AG08396 (cell line): ENCODE measurements around the gene TMEM178A.
"Not testable (repeated sequence)": the region's sequence is repeated elsewhere in the genome, so short reads cannot be mapped to it uniquely, and the experiment has no call there.

Experiments
- DNase-seq: peaks from one replicate; pipeline ENCODE4 v3.0.0; 2012; ENCODE audit warnings: low spot score, mixed read lengths

TMEM178A gene

DNA sequence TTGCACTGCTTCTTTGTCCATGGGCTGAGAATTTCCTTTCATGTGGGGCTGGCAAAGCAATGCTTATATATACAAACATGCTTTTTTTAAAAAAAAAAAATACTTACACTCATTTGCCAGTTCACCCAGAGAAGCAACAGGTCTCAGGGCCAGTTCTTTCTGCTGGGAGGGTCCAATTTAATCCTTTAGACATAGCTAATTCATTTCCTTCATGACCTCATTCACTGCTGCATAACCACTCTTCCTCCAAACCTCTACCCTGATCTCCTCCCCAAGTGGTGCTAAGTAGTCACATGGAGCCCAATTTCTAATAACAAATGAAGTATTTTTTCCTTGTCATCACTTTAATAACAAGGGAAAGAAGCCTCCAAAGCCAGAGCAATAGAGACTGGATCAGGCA, 17.1 kb upstream of the TMEM178A start:
- no peak for DNase-seq

DNA sequence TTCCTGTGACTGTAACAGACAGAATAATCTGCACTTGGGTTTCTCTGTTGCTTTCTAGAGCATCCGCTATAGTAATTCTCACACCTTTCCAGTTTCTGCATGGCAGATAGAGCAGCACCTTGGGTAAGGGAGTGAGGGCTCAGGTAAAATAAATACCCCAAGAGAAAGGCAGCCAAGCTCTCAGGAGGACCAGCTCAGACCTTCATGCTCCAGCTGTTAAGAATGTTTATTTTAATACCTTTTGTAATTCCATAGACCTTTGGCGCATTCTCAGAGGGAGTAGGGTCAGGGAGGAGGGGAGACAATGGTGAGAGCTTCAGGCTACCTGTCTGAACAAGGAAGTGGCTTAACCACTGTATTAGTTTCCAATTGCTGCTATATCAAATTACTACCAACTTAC, 16.2 kb upstream of the TMEM178A start:
- no peak for DNase-seq

DNA sequence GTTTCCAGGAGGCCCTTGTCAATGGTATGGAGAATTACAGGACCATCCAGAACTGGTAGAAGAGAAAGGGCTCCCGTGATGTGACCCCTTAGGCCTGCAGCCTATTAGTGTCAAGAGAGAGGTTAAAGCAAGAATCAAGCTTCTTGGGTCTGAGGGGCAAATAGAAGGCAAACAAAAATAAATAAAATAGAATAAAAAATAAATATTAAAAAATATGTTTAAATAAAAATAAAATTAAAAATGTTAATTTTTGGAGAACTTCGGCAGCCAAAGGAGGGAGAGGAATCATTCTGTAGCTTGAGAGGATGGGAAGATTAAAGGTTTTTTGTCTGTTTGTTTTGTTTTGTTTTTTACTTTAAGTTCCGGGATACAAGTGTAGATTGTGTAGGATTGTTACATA, 15.2 kb upstream of the TMEM178A start:
- DNase-seq = no peak

DNA sequence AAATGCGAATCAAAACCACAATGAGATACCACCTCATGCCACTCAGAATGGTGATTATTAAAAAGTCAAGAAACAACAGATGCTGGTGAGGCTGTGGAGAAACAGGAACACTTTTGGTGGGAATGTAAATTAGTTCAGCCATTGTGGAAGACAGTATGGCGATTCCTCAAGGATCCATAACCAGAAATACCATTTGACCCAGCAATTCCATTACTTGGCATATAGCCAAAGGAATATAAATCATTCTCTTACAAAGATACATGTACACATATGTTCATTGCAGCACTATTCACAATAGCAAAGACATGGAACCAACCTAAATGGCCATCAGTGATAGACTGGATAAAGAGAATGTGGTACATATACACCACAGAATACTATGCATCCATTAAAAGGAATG, 9.5 kb upstream of the TMEM178A start:
- DNase-seq = not testable (repeated sequence)

DNA sequence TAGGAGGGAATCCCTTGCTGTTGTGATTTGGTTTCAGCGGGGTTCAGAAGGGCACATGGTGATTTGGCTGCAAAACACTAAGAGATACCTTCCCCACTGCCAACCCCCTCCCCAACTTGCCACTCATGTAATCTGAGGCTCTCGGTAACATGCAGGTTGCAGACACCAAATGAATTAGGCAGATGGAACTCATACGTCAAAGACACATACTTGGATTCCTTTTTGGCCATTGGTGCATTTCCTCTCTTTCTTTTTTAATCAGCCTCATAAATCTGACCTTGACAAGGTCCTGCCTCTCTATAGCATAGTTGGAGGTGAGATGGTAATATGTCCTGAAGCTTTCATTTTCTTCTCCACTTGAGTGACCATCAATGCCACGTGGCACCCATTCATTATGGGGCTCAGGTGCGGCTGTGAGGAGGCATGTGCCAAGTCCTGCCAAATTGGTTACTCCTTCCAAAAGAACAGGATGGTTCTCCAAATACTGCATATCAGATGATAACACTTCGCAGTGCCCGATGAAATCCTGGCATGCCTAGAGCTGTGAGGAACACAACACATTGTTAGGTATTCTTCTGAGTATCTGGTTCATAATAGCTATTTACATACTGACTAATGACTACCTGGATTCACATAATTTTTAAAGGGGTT, 8.3 kb upstream of the TMEM178A start:
- no peak for DNase-seq

DNA sequence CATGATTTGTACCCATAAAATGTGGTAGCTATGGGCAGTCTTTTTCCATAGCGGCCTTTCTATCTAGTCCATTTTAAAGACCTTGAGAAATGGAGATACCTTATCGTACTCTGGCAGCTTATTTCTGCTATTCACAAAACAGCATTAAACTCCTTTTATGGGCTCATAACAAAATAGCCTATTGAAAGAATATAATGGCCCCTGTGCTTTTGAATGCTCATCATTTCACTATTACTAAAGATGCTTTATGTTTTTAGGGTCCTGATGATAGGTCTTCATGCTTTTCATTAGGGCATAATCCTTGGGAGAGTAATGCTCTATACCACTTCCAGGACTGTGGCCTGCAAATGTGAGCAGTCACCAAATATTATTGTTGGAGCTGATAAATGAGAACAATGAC, 7.3 kb upstream of the TMEM178A start:
- DNase-seq = no peak

DNA sequence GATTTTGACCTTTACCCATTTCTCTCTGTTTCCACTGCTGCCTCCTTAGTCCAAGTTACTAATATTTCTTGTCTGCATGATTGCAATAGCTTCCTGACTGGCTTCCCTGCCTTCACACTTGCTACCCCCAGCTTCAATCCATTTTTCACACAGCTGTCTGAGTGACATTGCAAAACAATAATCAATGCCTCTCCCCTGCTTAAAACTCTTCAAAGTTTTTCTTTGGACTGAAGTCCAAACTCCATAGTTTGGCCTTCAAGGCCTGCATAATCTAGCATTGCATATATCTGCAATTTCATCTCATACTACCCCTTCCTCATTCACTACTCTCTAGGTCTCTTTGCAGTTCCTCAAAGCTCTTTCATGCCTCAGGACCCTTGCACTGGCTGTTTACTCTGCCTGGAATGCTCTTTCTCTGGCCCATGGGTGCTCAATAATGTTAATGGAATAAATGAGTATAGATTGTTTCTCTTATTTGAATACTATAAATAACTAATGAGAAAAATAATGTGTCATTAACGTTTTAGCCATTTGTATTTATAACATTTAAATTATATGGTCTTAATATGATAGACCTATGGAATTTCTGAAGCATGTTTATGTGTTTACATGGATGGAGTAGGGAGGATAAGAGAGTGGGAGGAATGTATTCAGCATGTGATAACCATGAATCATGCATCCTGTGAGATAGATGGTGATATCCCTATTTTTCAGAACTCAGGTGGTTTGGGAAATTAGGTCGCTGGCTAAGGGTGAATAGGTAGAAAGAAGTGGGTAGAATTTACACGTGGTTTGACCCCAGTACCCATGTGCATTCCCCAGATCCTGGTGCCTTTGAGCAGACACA, 5.7 kb upstream of the TMEM178A start:
- DNase-seq = no peak

DNA sequence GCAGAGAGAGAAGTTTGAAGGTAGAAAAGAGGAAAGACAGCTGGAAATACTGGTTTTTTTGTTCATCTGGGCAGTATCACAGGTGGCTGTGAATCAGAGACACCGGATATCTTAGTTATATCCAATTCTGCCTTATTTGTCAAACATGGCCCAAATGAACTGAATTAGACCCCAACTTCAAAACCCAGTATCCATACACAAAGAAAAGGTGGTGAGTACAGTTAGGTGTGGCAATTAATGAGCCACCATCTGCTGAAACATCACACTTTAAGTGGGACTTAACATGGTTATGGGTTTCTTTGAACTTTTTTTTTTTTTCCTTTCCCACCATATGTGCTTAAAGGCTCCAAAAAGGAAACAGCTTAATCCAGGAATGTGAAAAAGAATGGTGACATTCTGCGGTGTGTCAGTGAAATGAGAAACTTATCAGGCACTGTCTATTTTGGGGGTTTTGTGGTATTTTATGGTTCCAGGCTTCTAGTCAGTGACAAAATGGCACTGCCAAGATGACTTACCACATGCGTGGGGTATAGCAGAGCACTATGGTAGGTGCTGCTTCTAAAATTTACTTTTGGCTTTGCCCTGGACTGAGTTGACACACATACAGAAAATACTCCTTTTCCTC, 5.0 kb upstream of the TMEM178A start:
- no peak for DNase-seq

DNA sequence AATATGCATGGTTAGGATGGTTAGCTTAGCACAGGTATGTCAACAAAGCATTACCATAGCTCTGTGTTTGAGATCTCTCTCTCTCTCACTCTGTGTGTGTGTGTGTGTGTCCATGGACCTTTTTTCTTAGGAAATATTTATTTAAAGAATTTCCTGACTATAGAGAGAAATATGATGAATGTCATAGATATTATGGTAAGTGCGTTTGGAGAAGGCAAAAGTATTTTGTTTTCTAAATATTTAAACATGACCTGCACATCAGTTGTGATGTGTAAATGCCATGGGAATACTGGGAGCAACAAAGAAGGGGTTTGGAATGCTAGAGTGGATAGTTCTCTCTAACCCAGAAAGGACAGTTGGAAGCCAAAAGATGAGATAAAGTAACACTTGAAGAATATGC, 3.9 kb upstream of the TMEM178A start:
- DNase-seq = no peak

DNA sequence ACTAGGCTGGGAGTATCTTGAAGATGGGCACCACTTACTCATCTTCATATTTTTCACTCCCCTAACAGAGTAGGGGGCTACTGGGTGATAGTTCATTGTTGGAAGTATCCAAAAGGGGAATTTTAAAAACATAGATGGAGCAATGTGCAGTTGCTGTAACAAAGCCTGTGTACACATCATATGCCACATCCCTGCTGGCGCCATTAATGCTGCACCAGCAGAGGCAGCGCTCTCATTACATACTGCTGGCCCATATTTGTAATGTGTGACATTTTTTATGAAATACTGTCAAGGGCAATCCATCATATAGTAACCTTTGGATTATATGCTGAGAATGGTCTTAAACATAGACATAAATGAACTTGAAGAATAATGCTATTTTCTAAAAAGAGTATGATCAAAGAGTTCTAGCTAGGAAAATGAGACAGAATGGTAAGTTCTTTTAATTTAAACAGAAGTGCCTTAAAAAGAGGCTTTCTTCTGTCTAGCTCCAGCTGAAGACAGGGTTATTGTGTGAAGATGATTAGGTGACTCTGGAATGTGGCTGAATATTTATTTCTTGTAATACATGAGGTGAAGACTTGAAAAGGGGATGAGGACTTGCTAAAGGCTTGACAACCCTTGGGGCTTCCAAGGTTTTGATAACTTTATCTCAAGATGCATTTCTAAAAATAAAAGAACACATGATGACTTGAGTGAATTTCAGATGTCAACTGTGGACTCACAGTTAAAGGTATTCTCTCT, 2.4 kb upstream of the TMEM178A start:
- no peak for DNase-seq

DNA sequence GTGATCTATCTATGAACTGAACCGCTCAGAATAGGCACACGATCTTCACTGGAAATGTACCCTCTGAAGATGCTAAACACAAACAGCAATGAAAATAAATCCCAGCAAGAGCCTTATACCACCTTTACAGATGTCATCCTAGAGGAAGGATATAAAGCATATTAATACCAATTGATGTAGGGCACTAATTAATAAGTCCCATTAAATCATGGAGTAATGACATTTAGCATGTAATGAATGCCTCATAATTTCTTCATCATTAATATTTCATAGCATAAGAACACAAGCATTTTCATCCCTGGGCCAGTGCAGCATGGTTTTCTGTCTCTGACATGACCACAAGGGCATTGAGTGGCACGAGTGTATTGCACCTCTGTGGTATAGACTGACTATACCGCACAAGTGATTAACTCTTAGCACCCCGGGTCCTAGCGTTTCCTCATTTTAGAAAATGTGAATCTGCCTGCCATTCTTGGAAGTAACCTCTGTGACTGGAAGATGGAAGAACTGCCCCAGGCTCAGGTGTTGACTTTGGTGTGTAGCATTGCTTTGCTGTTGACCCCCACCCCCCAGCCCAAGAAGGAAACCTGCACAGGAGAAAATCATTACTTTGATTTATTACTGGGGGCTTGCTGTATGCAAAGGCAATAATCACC, 1.4 kb upstream of the TMEM178A start:
- DNase-seq = no peak

DNA sequence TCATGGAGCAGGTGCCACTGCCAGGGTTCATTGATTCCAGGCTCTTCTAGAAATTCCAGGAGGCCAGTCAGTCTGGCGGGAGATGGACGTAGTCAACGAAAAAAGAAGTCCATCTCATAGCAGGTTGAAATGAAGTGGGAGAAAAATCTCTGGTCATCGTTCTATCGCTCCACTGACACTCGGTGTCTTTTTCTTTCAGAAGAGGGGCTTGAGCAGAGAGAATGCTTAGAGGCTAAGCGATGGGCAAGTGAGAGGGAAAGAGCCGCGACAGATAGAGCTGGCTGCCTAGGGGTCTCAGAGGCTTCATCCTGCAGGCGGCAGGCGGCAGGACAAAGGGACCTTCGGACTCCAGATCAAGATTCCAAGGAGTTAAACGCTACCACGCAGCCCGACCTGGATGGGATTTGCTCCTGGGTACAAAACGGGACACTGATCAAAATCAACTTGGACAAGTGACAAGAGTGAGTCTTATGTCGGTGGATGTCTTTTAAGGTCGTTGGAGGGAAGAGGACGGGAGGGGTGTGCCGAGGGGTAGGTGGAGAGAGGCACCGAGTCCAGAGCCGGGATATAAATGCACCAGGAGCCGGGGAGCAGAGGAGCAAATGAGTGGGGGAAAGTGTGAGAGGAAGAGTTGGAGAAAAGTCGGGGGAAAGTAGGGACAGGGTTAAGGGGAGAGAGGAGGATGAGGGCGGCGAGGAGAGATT, 677 bp upstream of the TMEM178A start:
- no peak for DNase-seq

DNA sequence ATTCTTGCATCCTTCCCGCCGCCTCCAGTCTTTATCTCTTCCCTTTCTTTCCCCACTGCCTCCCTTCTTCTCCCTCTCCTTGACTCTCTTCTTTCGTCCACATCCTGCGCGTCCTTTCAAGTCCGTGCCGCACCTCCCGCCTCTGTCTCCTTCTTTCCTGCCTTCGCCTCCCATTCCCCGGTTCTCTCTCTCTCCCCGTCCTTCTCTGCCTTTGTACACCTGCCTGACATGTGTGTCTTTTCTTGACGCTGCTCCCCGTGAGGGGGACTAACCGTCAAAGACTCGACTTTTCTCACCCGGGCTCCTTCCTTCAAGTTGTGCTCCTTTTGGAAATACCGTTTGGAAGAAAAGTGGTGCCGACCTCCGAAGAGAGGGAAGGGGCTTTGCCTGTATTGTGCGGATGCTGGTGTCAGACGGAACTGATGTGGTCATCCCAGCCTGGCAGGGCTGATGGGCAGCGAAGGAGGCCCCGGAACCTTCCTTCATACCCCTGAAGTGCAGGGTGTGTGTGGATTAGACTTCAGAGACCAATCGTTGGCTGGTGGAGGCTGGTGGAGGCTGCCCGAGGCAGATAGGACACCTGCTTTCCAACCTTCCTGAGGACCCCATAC, 879 bp downstream of the TMEM178A start:
- peak; percentile 34 for DNase-seq

DNA sequence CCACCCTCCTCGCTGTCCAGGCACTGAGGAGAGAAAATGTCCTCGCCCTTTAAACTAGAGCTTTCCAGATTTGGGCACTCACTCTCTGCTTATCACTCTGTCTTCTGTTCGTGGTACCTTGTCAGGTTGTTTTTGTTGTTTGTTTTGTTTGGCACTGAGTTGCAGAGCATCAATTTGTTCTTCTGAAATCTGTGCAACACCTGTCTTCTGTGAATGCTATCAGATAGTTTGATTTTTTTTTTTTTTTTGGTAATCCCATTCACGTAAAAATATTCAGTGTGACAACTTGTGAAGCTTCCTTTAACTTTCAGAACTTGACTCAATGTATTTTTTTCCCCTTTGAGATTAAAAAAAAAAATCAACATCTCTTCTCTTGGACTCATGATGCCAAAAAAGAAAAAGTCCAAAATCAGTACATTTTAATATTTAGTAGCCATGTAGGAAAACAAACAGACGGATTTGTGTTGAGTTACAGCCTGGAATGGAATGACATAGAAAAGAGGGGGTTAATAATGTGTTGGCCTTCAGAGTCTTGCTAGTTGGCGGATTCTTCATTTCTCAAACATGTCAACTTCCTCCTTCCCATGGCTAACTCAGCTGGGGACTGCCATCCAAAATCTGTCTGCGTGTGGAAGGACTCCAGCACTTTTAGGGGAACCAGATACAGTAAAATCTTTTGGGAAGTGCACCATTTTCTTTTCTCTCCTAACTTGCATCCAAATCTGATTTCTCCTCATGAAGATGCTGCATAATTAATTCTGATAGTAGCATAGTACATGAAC, 1.6 kb downstream of the TMEM178A start:
- DNase-seq = no peak

DNA sequence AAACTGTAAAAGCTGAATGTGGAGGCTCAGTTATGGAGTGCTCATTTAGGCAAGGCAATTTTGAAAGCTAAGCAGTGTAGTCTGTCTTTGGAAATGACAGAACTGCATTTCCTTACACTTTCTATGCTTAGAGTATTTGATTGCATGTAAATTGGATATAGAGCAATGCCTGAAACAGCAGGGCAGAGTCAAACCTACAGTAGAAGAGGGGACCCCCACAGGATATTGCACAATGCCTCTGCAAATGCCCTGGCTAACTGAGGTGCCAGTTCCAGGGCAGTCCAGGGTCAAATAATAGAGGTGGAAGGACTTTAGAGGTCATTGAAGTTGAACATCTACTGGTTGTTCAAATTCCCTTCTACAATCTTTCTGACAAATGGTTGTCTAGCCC, 2.2 kb downstream of the TMEM178A start:
- DNase-seq = no peak

DNA sequence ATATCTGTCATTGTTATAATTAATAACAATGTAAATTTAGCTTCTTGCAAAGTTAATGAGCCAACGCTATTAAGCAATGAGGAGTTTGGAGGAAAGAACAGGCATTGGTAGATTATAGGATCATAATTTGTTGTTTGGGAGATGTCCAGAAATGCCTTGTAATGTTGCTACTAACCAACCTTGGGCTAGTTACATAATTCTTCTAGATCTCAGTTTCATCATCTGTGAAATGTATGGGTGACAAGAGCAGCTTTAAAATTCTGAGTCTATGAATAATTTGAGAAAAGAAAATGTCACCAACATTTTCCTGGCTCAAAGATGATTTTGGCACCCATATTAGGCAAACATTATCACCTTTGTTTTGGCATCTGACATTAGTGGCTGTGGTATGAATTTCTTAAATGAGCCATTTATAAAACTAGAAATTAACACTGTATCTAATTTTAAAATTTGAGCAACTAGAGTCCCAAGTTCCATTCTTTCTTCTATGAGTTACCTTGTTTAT, 2.9 kb downstream of the TMEM178A start:
- DNase-seq = no peak

DNA sequence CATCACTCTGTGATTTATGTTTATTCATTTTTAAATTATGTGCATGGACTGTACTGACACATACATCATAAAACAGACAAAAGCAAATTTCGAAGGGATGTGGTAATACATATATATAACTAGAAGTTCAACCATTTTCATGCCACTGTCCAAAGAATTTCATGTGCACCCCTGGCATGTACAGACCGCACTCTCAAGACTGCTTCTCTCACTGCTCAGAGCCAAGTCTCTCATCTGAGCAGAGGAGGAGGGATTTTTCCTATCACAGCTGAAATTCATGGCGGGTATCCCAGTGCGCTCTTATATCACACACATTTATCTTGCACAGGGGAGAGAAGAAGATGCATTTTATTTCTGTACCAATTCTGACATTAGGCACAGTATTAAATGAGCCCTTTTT, 5.9 kb downstream of the TMEM178A start:
- no peak for DNase-seq

DNA sequence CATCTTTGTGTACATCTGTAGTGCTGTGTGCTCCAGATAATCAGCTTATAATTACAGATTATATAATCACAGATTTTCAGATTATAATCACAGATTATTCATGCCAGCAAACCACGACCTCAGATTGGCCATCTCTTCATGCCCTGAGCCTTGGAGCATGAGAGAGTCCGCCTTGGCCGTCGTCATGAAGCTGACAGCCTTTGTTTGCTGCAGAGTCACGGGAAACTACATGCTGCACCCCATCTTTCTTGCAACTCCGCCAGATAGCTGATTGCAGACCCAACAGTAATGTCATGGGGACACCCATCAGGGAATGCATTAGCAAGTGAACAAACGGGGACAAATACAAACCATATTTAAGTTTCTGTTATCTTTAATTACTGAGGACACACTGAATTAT, 7.3 kb downstream of the TMEM178A start:
- no peak for DNase-seq

DNA sequence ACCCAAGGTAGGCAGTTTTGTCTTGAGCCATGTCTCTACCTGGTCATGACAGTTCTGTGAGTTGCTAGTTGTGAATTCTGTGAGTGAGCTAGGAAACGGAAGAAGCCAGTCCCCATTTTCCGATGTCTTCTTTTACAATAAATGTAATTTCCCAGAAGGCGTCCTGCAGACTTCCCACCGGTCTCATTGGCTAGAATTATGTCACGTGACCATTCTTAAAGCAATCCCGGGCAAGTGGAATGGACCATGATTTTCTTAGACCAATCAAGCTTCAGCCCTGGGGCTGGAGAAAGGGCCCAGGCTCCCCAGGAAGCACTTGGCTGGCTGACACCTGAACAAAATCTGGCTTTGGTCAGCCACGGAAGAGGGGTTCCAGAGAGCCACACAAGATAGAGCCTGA, 10.6 kb downstream of the TMEM178A start:
- no peak for DNase-seq

DNA sequence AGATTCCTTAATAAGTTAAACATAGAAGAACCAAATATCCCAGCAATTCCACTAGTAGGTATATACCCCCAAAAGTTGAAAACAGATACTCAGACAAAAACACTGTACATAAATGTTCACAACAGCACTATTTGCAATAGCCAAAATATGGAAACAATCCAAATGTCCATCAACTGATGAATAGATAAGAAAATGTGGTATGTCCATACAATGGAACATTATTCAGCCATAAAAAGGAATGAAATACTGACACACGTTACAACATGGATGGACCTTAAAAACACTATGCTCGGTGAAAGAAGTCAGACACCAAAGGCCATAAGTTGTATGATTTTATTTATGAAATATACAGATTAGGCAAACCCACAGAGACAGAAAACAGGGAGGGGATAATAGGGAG, 12.5 kb downstream of the TMEM178A start:
- DNase-seq = no peak
